K562 (cell line): Measurements from ENCODE around the gene PPP3CB. TPM values are rescaled to one million over a fixed set of nuclear protein-coding genes. Genes with fewer than 3 reads are reported as not detected.
A peak's percentile ranks its signal among the peaks of the same experiment; 100 is the strongest.

ENCODE experiments used
- ARID1B ChIP-seq: fragments of 450-650 bp; IDR thresholded peaks from 2 replicates; pipeline ENCODE4 v1.6.1; 2016; ENCODE audit warnings: antibody characterized with exemption, mild to moderate bottlenecking, inconsistent platforms
- BDP1 ChIP-seq: IDR thresholded peaks from 3 replicates; pipeline ENCODE4 v1.6.1; 2011; ENCODE audit not compliant: insufficient read length, insufficient read depth
- BRD4 ChIP-seq: fragments of 200-600 bp; sonication (generic); IDR thresholded peaks from 2 replicates; pipeline ENCODE4 v1.6.1; 2017; ENCODE audit warnings: inconsistent platforms
- BRF1 ChIP-seq: IDR thresholded peaks from 3 replicates; pipeline ENCODE4 v1.6.1; 2011; ENCODE audit warnings: borderline replicate concordance, mild to moderate bottlenecking; ENCODE audit not compliant: insufficient read length; ENCODE audit errors: extremely low read depth
- DPF2 ChIP-seq: fragments of 450-650 bp; IDR thresholded peaks from 2 replicates; pipeline ENCODE4 v1.6.1; 2016
- ESRRB ChIP-seq: fragments of 250-450 bp; sonication (Bioruptor Pico); IDR thresholded peaks from 2 replicates; pipeline ENCODE4 v1.5.0; 2020; ENCODE audit warnings: mild to moderate bottlenecking, moderate library complexity, borderline replicate concordance
- FOXK1 ChIP-seq: sonication (generic); formaldehyde crosslinking; IDR thresholded peaks from 2 replicates; pipeline ENCODE4 v1.8.0; 2022; ENCODE audit warnings: missing genetic modification reagents, mild to moderate bottlenecking, borderline replicate concordance
- FOXO4 ChIP-seq: fragments of 450-650 bp; formaldehyde crosslinking; IDR thresholded peaks from 2 replicates; pipeline ENCODE4 v1.4.0; 2020; ENCODE audit warnings: mild to moderate bottlenecking, moderate library complexity
- GATAD2A ChIP-seq: fragments of 450-650 bp; IDR thresholded peaks from 2 replicates; pipeline ENCODE4 v1.6.1; 2017
- GMEB1 ChIP-seq: fragments of 250-450 bp; sonication (Bioruptor Pico); IDR thresholded peaks from 2 replicates; pipeline ENCODE4 v1.4.0; 2020; ENCODE audit warnings: mild to moderate bottlenecking
- NFE2L1 ChIP-seq: fragments of 450-650 bp; IDR thresholded peaks from 2 replicates; pipeline ENCODE4 v1.6.1; 2016; ENCODE audit warnings: missing genetic modification characterization, low read depth, mild to moderate bottlenecking, missing compliant biosample characterization, moderate library complexity, borderline replicate concordance
- NONO ChIP-seq, 2 experiments: fragments of 200-400 bp in 1 of 2; fragments of 450-650 bp in 1 of 2; formaldehyde crosslinking in 1 of 2; IDR thresholded peaks; 2 replicates each; pipeline ENCODE4 v1.6.1; 2017; ENCODE audit warnings: low read depth in 2 of 2, mild to moderate bottlenecking in 2 of 2, moderate library complexity in 2 of 2, low read length in 1 of 2
- TAF15 ChIP-seq: fragments of 200-400 bp; formaldehyde crosslinking; IDR thresholded peaks from 2 replicates; pipeline ENCODE4 v1.6.1; 2017; ENCODE audit warnings: mild to moderate bottlenecking, low read depth, low read length, moderate library complexity
- THRA ChIP-seq: fragments of 450-650 bp; IDR thresholded peaks from 2 replicates; pipeline ENCODE4 v1.6.1; 2017; ENCODE audit warnings: mild to moderate bottlenecking, moderate library complexity
- ZNF224 ChIP-seq: sonication (generic); formaldehyde crosslinking; IDR thresholded peaks from 2 replicates; pipeline ENCODE4 v1.8.0; 2022; ENCODE audit warnings: mild to moderate bottlenecking, missing genetic modification reagents
- ZNF324 ChIP-seq: fragments of 250-450 bp; sonication (Bioruptor Pico); IDR thresholded peaks from 2 replicates; pipeline ENCODE4 v1.4.0; 2020; ENCODE audit warnings: mild to moderate bottlenecking
- ZNF347 ChIP-seq: fragments of 450-650 bp; formaldehyde crosslinking; IDR thresholded peaks from 2 replicates; pipeline ENCODE4 v1.4.0; 2020; ENCODE audit warnings: low read depth, mild to moderate bottlenecking, moderate library complexity
- polyA plus RNA-seq, 8 experiments: library from polyadenylated mRNA; depleted of rRNA in 4 of 8; stranded (reverse) in 5 of 8; unstranded in 3 of 8; fragments of >200 nt; fragmentation: Nextera tagmentation in 2 of 8; fragmentation: Illumina TruSeq in 1 of 8; extraction: Ambion mirVana in 2 of 8; extraction: Trizol in 1 of 8; gene quantifications; 2 replicates each; pipeline versions ENCODE4 v1.2.1 to v1.2.3, GENCODE V29; 2011 to 2014; ENCODE audit warnings: inconsistent platforms in 1 of 8, missing spikeins in 1 of 8
- total RNA-seq, 7 experiments: library from RNA; depleted of rRNA in 6 of 7; stranded (reverse); fragments of >200 nt in 6 of 7; fragmentation: Illumina TruSeq in 2 of 7; extraction: Trizol in 2 of 7; gene quantifications; 2 replicates each; pipeline versions ENCODE4 v1.2.1 to v1.2.3, GENCODE V29; 2011 to 2021; ENCODE audit warnings: low replicate concordance in 1 of 7
- TF ChIP-seq, protein P1 (sequence below): fragments of 250-450 bp; sonication (Bioruptor Pico); IDR thresholded peaks from 2 replicates; pipeline ENCODE4 v1.5.0; 2021
- TF ChIP-seq, protein P2 (sequence below): fragments of 250-450 bp; sonication (Bioruptor Pico); IDR thresholded peaks from 2 replicates; pipeline ENCODE4 v1.5.1; 2021; ENCODE audit warnings: mild to moderate bottlenecking
- TF ChIP-seq, protein P3 (sequence below): fragments of 450-650 bp; formaldehyde crosslinking; IDR thresholded peaks from 2 replicates; pipeline ENCODE4 v1.4.0; 2020; ENCODE audit warnings: mild to moderate bottlenecking, mixed read lengths

PPP3CB gene
- total and polyA plus RNA-seq, 9 of the 15 experiments (the other 6 are each of a cell fraction or from before 2014, with no cell fraction given), result 9.6 to 27.6 (median 17.8) TPM

- TF ChIP-seq, protein P1, sequence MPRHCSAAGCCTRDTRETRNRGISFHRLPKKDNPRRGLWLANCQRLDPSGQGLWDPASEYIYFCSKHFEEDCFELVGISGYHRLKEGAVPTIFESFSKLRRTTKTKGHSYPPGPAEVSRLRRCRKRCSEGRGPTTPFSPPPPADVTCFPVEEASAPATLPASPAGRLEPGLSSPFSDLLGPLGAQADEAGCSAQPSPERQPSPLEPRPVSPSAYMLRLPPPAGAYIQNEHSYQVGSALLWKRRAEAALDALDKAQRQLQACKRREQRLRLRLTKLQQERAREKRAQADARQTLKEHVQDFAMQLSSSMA, result no peak
- TF ChIP-seq DPF2 (no peak; the same call in 1 of the 2 replicates), FOXO4 (CRISPR knock-in tag) (peak; percentile 36; the same call in 1 of the 2 replicates), ZNF347 (CRISPR knock-in tag) (no peak), ZNF324 (no peak), ZNF224 (no peak), FOXK1 (CRISPR knock-in tag) (peak; percentile 95; the same call in 1 of the 2 replicates), THRA (no peak), NFE2L1 (no peak), NONO (IDR thresholded peaks at IDR 0.05; ENCODE audit: low read depth in 2 of 2, low read length in 1 of 2) (no peak), GATAD2A (no peak), ARID1B (peak; percentile 21; the same call in 1 of the 2 replicates), GMEB1 (CRISPR knock-in tag) (no peak), BDP1 (no peak), TAF15 (no peak), BRD4 (peak; percentile 84; the same call in 1 of the 2 replicates), ESRRB (CRISPR knock-in tag) (no peak), BRF1 (no peak)
- TF ChIP-seq, protein P2, sequence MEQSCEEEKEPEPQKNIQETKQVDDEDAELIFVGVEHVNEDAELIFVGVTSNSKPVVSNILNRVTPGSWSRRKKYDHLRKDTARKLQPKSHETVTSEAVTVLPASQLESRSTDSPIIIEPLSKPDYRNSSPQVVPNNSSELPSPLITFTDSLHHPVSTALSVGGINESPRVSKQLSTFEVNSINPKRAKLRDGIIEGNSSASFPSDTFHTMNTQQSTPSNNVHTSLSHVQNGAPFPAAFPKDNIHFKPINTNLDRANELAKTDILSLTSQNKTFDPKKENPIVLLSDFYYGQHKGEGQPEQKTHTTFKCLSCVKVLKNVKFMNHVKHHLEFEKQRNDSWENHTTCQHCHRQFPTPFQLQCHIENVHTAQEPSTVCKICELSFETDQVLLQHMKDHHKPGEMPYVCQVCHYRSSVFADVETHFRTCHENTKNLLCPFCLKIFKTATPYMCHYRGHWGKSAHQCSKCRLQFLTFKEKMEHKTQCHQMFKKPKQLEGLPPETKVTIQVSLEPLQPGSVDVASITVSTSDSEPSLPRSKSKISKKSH (CRISPR knock-in tag), result no peak
- TF ChIP-seq, protein P3, sequence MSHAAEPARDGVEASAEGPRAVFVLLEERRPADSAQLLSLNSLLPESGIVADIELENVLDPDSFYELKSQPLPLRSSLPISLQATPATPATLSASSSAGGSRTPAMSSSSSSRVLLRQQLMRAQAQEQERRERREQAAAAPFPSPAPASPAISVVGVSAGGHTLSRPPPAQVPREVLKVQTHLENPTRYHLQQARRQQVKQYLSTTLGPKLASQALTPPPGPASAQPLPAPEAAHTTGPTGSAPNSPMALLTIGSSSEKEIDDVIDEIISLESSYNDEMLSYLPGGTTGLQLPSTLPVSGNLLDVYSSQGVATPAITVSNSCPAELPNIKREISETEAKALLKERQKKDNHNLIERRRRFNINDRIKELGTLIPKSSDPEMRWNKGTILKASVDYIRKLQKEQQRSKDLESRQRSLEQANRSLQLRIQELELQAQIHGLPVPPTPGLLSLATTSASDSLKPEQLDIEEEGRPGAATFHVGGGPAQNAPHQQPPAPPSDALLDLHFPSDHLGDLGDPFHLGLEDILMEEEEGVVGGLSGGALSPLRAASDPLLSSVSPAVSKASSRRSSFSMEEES (CRISPR knock-in tag), result no peak
These were observed 469 bp downstream of the PPP3CB start (continued) for GRCh38 chr10:73495226-73495883.
